ENCODE results near the gene OR8B4.

The OR8B4 gene

DNA sequence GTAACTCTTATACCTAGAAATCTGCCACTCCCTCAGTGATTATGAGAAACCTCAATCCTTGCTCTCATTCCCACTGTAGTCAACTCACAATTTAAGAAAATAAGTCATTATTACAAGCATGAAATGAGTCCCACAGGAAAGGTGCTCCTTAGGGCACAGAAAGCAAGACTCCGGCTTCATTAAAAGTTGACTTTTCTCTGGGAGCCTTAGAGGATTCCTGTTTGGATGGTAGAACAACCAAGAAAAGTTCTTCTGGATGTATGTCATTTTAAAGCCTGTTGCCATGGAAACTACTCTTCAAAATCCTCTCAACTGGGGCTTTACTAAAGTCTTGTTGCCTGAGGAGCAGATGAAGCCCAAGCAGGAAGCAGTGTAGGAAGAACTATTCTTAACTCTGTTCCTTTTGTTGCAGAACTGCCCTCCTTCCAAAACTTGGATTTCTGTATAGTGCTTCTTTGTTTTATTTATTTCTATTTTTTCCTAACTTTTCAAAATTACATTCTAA lies 21.0 kb upstream of the OR8B4 start, which contains the start of gene OR8B8:
Gene OR8B8, minus strand, starts transcription at position 51 of the 505 bp plus-strand sequence. CDS start 4,611 bp downstream, outside the sequence.
- TF ChIP-seq, protein P1, sequence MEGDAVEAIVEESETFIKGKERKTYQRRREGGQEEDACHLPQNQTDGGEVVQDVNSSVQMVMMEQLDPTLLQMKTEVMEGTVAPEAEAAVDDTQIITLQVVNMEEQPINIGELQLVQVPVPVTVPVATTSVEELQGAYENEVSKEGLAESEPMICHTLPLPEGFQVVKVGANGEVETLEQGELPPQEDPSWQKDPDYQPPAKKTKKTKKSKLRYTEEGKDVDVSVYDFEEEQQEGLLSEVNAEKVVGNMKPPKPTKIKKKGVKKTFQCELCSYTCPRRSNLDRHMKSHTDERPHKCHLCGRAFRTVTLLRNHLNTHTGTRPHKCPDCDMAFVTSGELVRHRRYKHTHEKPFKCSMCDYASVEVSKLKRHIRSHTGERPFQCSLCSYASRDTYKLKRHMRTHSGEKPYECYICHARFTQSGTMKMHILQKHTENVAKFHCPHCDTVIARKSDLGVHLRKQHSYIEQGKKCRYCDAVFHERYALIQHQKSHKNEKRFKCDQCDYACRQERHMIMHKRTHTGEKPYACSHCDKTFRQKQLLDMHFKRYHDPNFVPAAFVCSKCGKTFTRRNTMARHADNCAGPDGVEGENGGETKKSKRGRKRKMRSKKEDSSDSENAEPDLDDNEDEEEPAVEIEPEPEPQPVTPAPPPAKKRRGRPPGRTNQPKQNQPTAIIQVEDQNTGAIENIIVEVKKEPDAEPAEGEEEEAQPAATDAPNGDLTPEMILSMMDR (IDR thresholded peaks at IDR 0.05; ENCODE audit: low read depth, low read length): no peak
- DNase-seq: no peak
- H3K4me3 ChIP-seq (ENCODE audit: low read depth, low read length): no peak within 1 kb of the TSS

GRCh38 chr11:124442847-124443246 lies 18.2 kb upstream of the OR8B4 start:
- Histone ChIP-seq H3K4me3 (ENCODE audit: low read depth, low read length) (no peak overlapping the region), H3K27me3 (no peaks in the 10 kb centered on the region), H3K4me1 (peaks cover 6% of the 10 kb centered on the region; the same call in 1 of the 2 replicates), H3K36me3 (no peaks in the 10 kb centered on the region), H3K9me3 (no peaks in the 10 kb centered on the region)
- TF ChIP-seq, protein P1 (IDR thresholded peaks at IDR 0.05; ENCODE audit: low read depth, low read length): no peak
- no peak for DNase-seq

More for the DNA sequence above, 21.0 kb upstream of the OR8B4 start, which contains the start of gene OR8B8:
- Histone ChIP-seq H3K36me3 (no peaks in the 10 kb centered on the region), H3K9me3 (no peaks in the 10 kb centered on the region), H3K4me1 (peaks cover 6% of the 10 kb centered on the region; the same call in 1 of the 2 replicates), H3K27me3 (no peaks in the 10 kb centered on the region)

DNA sequence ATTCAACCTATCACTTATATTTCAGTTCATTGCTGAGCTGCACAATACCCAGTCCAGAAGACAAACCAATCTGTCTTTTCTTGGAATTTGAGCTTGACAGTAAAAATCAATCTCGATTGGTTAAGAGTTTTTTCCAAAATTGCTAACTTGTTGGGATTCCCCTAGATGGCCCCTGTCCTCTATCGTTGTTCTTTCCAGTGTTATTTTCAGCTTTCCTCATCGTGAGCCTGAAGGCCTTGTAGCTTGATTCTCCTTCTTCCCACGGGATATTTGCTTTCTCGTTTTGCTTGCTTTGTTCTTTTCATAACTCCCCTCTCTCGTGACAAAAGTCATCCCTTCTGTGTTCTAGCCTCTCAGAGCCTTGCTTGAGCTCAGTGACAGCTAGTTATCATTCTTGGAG lies 17.8 kb upstream of the OR8B4 start:
- TF ChIP-seq, protein P1 (IDR thresholded peaks at IDR 0.05; ENCODE audit: low read depth, low read length): no peak
- no peaks in the 10 kb centered on the region for H3K9me3 ChIP-seq
- H3K27me3 ChIP-seq: no peaks in the 10 kb centered on the region
- H3K36me3 ChIP-seq: no peaks in the 10 kb centered on the region
- DNase-seq: no peak
- H3K4me1 ChIP-seq: peaks cover 6% of the 10 kb centered on the region; the same call in 1 of the 2 replicates
- no peak overlapping the region for H3K4me3 ChIP-seq (ENCODE audit: low read depth, low read length)

DNA sequence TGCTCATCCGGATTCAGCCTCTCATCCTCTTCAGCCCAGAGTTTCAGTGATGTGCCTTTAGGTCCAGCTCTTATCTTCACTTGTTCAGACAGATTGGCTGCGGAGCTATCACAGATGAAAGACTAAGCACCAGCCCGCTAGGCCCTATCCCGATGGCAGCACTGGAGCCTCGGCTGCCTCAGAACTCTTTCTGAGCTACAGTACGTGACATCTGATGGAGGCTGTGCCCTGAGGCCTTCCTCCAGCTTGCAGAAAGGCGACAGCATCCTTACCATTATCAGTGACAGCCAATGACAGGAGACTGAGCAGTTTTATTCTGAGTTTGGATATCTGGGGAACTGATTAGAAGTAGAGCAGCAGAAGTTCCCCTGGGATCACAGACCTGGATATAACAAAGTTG lies 16.8 kb upstream of the OR8B4 start:
- Histone ChIP-seq H3K4me3 (ENCODE audit: low read depth, low read length) (no peak overlapping the region), H3K4me1 (peaks cover 6% of the 10 kb centered on the region; the same call in 1 of the 2 replicates), H3K36me3 (no peaks in the 10 kb centered on the region), H3K27me3 (no peaks in the 10 kb centered on the region), H3K9me3 (no peaks in the 10 kb centered on the region)
- DNase-seq: peak; percentile 72
- TF ChIP-seq, protein P1 (IDR thresholded peaks at IDR 0.05; ENCODE audit: low read depth, low read length): no peak

GRCh38 chr11:124441081-124441480 lies 16.4 kb upstream of the OR8B4 start:
- TF ChIP-seq, protein P1 (IDR thresholded peaks at IDR 0.05; ENCODE audit: low read depth, low read length): no peak
- H3K4me3 ChIP-seq (ENCODE audit: low read depth, low read length): no peak overlapping the region
- peaks cover 6% of the 10 kb centered on the region; the same call in 1 of the 2 replicates for H3K4me1 ChIP-seq
- DNase-seq: no peak
- no peaks in the 10 kb centered on the region for H3K27me3 ChIP-seq
- no peaks in the 10 kb centered on the region for H3K36me3 ChIP-seq
- H3K9me3 ChIP-seq: no peaks in the 10 kb centered on the region

DNA sequence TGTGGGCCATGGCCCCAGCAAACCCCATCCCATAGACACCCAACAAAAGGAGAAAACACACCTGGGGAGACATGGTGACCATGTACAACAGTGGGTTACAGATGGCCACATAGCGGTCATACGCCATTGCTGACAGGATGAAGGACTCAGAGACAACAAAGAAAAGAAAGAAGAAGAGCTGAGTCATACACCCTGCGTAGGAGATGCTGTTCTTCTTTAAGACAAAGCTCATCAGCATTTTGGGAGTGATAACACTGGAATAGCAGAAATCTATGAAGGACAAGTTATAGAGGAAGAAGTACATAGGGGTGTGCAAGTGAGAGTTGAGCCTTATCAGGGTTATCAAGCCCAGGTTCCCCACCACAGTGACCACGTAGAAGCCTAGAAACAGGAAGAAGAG lies 15.9 kb upstream of the OR8B4 start:
- H3K4me1 ChIP-seq: peaks cover 6% of the 10 kb centered on the region; the same call in 1 of the 2 replicates
- H3K36me3 ChIP-seq: no peaks in the 10 kb centered on the region
- no peaks in the 10 kb centered on the region for H3K9me3 ChIP-seq
- H3K4me3 ChIP-seq (ENCODE audit: low read depth, low read length): no peak overlapping the region
- TF ChIP-seq, protein P1 (IDR thresholded peaks at IDR 0.05; ENCODE audit: low read depth, low read length): no peak
- no peaks in the 10 kb centered on the region for H3K27me3 ChIP-seq
- no peak for DNase-seq

Measured in BE2C (cell line).